ENCODE results near the gene SPACDR. TPM values are rescaled to one million over a fixed set of nuclear protein-coding genes. Genes with fewer than 3 reads are reported as not detected.
"Not testable (repeated sequence)": the region's sequence is repeated elsewhere in the genome, so short reads cannot be mapped to it uniquely, and the experiment has no call there.

The SPACDR gene
- total RNA-seq, 1 donor from 2014 or later = not detected

- Histone ChIP-seq H3K27ac (no peak overlapping the region), H3K27me3 (no peaks in the 10 kb centered on the region), H3K4me1 (no peaks in the 10 kb centered on the region), H3K9me3 (no peaks in the 10 kb centered on the region), H3K36me3 (no peaks in the 10 kb centered on the region), H3K4me3 (no peak overlapping the region)
- TF ChIP-seq POLR2A (IDR thresholded peaks at IDR 0.05) = no peak
- TF ChIP-seq, protein P1, sequence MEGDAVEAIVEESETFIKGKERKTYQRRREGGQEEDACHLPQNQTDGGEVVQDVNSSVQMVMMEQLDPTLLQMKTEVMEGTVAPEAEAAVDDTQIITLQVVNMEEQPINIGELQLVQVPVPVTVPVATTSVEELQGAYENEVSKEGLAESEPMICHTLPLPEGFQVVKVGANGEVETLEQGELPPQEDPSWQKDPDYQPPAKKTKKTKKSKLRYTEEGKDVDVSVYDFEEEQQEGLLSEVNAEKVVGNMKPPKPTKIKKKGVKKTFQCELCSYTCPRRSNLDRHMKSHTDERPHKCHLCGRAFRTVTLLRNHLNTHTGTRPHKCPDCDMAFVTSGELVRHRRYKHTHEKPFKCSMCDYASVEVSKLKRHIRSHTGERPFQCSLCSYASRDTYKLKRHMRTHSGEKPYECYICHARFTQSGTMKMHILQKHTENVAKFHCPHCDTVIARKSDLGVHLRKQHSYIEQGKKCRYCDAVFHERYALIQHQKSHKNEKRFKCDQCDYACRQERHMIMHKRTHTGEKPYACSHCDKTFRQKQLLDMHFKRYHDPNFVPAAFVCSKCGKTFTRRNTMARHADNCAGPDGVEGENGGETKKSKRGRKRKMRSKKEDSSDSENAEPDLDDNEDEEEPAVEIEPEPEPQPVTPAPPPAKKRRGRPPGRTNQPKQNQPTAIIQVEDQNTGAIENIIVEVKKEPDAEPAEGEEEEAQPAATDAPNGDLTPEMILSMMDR (IDR thresholded peaks at IDR 0.05) = no peak
- TF ChIP-seq POLR2AphosphoS5 (IDR thresholded peaks at IDR 0.05; ENCODE audit: insufficient read depth in 1 of 2, low read depth in 1 of 2) = no peak
- intact Hi-C loops (cut with DNase I) = no loop called here
- no peak for DNase-seq (ENCODE audit: extremely low spot score in 2 of 2)
These were observed 7.0 kb downstream of the SPACDR start for GRCh38 chr7:100457033-100457432.

DNA sequence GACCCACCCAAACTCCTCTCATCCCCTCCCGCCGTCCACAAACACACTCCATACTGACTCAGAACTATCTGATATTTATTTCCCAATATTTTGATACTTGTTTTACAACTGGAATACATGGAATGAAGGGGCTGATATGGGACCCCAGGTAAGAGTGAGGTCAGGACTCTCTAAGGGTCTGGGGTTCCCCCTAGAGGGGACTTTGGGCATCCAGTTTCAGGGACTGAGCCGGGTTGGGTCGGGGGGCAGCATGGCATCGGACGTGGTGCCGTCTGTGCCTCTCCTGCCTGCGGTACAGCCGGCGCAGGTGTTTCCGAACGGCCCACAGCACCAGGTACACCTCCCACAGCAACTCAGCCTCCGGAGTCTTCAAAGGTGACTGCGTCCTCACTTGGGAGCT, 7.5 kb downstream of the SPACDR start:
- TF ChIP-seq POLR2AphosphoS5 (IDR thresholded peaks at IDR 0.05; ENCODE audit: insufficient read depth in 1 of 2, low read depth in 1 of 2) = no peak
- TF ChIP-seq, protein P1 (IDR thresholded peaks at IDR 0.05) = no peak
- TF ChIP-seq POLR2A (IDR thresholded peaks at IDR 0.05) = no peak
- no peaks in the 10 kb centered on the region for H3K36me3 ChIP-seq
- H3K27me3 ChIP-seq = no peaks in the 10 kb centered on the region
- no peak overlapping the region for H3K27ac ChIP-seq
- intact Hi-C loops (cut with DNase I) = no loop called here
- no peaks in the 10 kb centered on the region for H3K4me1 ChIP-seq
- H3K9me3 ChIP-seq = no peaks in the 10 kb centered on the region
- no peak for DNase-seq (ENCODE audit: extremely low spot score in 2 of 2)
- no peak overlapping the region for H3K4me3 ChIP-seq

- DNase-seq (ENCODE audit: extremely low spot score in 2 of 2) = no peak
- intact Hi-C loops (cut with DNase I) = no loop called here
- H3K4me1 ChIP-seq = peaks cover 5% of the 10 kb centered on the region
- H3K9me3 ChIP-seq = no peaks in the 10 kb centered on the region
- no peaks in the 10 kb centered on the region for H3K27me3 ChIP-seq
- no peak overlapping the region for H3K27ac ChIP-seq
- H3K36me3 ChIP-seq = no peaks in the 10 kb centered on the region
- TF ChIP-seq, protein P1 (IDR thresholded peaks at IDR 0.05) = no peak
- TF ChIP-seq POLR2A (IDR thresholded peaks at IDR 0.05) (no peak), POLR2AphosphoS5 (IDR thresholded peaks at IDR 0.05; ENCODE audit: insufficient read depth in 1 of 2, low read depth in 1 of 2) (no peak)
- H3K4me3 ChIP-seq = no peak overlapping the region
These were observed 8.9 kb downstream of the SPACDR start for GRCh38 chr7:100455206-100455605.

GRCh38 chr7:100453854-100454253, 10.2 kb downstream of the SPACDR start:
- H3K4me1 ChIP-seq; DNase-seq (ENCODE audit: extremely low spot score in 2 of 2); H3K27ac ChIP-seq; H3K4me3 ChIP-seq; H3K27me3 ChIP-seq; H3K36me3 ChIP-seq; H3K9me3 ChIP-seq; intact Hi-C loops (cut with DNase I): not testable (repeated sequence)

GRCh38 chr7:100452513-100452912, 11.5 kb downstream of the SPACDR start:
- peaks cover 5% of the 10 kb centered on the region for H3K4me1 ChIP-seq
- H3K4me3 ChIP-seq = no peak overlapping the region
- no peak for TF ChIP-seq POLR2A (IDR thresholded peaks at IDR 0.05)
- TF ChIP-seq, protein P1 (IDR thresholded peaks at IDR 0.05) = no peak
- no peak for TF ChIP-seq POLR2AphosphoS5 (IDR thresholded peaks at IDR 0.05; ENCODE audit: insufficient read depth in 1 of 2, low read depth in 1 of 2)
- H3K27ac ChIP-seq = no peak overlapping the region
- no peaks in the 10 kb centered on the region for H3K27me3 ChIP-seq
- no peaks in the 10 kb centered on the region for H3K36me3 ChIP-seq
- intact Hi-C loops (cut with DNase I) = no loop called here
- DNase-seq (ENCODE audit: extremely low spot score in 2 of 2) = no peak
- H3K9me3 ChIP-seq = no peaks in the 10 kb centered on the region

Measured in vagina (tissue), 2 donors.